ENCODE results near the gene ZNF3.

The ZNF3 gene

DNA sequence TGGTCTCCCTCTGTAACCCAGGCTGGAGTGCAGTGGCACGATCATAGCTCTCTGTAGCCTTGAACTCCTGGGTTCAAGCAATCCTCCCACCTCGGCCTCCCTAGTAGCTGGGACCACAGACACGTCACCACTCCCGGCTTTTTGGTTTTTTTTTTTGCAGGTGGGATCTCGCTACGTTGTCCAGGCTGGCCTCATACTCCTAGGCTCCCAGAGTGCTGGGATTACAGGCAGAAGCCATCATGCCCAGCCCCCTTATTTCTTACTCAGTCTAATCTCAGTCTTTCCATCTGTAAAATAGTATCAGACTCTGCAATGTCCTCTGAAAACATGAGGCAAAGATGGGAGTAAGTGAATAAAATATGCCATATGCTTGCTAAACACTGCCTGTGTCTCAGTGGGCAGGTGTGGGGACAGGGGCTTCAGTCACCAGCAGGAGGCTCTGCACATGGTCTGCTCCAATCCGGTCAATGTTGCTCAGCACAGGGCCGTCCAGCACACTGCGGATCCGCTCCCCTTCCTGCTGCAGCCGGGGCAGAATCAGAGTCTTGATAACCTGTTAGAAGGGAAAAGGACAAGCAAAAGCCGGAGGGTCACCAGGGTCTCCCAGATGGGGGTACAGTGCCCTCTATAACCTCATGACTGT, 28.1 kb upstream of the ZNF3 start:
- no peak for DNase-seq (ENCODE audit: low read depth, low spot score)

DNA sequence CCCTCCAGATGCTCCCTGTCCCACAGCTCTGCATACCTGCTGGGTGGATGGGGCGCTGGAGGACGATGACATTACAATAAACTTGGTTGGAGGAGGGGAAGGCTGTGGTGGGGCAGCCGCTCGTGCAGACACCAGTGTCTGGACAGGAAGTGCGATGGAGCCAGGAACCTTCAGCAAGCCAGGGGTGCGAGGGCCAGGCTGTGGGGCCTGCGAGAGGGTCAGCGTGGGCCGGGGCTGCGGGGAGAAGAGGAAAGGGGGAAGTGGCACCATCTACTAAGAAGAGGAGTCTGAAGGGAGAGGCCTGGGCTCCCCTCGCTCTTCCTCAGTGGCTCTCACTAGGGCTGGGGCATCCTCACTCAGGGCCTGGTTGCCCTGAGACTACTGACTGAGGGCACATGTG, 26.4 kb upstream of the ZNF3 start:
- DNase-seq (ENCODE audit: low read depth, low spot score), result no peak

DNA sequence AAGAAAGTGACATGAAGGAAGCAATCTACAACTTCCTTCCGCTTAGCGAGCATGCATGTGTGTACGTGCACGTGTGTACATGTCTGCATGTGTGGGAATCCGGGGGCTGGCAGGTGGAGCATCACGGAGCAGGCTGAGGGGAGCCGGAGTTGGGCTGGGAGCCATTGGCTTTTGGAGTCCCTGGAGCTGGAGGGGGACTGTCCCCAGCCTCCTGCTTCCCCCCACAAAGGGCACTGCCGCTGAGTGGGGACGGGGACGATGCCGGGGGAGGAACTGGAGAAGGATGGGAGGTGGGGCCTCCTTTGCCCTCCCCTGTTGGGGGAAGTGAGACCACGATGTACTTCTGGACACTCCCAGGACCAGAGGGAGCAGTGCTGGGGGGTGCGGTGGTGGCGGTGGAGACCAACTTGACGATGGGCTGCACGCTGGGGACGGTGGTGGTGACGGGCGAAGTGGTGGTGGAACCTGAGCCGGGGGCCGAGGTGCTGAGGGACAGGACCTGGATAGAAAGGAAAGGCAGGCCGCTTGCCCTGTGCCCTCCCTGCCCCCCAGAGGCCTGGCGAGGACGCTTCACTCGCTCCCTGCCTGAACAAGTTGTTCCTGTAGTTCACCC, 25.7 kb upstream of the ZNF3 start:
- no peak for DNase-seq (ENCODE audit: low read depth, low spot score)

DNA sequence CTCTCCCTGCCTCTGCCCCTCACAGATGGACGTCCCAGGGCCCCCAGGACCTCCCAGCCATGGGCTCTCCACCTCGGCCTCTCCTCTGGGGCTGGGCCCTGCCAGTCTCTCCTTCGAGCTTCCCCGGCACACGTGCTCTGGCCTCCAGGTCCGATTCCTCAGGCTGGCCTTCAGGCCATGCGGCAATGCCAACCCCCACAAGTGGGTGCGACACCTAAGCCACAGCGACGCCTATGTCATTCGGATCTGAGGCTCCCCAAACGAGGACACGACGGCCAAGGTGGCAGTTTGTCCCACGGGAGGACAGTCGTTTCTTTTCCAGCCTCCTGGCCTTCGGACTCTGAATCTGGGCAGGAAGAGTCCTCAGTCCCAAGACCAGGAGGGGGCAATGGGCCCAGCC, 25.1 kb upstream of the ZNF3 start:
- DNase-seq (ENCODE audit: low read depth, low spot score), result no peak

DNA sequence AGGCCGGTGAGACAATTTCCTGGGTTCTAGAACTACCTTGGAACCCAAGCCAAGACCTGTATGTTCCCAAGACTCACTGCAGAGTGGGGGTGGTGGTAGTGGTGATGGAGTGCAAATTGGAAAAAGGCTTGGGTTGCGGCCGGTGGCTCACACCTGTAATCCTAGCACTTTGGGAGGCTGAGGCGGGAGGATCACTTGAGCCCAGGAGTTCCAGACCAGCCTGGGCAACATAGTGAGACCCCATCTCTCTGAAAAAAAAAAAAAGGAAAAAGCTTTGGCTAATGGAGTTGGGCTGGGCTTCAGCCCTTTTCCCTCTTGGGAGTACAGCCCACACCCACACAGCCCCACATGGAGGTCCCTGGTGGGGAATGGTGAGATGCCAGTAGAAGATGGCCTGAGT, 24.0 kb upstream of the ZNF3 start:
- DNase-seq (ENCODE audit: low read depth, low spot score), result no peak

DNA sequence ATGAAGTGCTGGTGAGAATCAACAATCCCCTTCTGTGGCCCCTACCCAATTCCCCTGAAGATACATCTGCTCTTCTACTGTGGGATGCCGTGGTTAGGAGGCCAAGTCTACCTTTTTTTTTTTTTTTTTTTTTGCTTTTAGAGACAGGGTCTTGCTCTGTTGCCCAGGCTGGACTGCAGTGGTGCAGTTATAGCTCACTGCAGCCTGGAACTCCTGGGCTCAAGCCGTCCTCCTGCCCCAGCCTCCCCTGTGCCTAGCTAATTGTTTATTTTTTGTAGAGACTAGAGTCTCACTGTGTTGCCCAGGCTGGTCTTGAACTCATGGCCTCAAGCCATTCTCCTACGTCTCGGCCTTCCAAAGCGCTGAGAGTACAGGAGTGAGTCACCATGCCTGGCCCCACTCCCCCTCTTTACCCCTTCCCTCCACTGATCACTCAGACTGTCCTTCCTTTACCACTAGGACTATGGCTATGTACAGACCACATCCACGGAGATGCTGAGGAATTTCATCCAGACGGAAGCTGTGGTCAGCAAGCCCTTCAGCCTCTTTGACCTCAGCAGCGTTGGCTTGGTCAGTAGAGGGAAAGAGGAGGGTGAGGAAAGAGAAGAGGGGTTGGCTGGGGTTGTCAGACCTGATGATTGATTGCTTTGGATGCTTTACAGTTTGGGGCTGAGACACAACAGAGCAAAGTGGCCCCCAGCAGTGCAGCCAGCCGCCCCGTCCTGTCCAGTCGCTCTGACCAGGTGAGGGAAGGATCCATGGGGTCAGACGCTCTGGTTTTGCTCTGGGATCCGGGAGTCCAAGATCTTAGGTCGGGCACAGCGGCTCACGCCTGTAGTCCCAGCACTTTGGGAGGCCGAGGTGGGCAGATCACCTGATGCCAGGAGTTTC, 21.7 kb upstream of the ZNF3 start:
- DNase-seq (ENCODE audit: low read depth, low spot score), result no peak

DNA sequence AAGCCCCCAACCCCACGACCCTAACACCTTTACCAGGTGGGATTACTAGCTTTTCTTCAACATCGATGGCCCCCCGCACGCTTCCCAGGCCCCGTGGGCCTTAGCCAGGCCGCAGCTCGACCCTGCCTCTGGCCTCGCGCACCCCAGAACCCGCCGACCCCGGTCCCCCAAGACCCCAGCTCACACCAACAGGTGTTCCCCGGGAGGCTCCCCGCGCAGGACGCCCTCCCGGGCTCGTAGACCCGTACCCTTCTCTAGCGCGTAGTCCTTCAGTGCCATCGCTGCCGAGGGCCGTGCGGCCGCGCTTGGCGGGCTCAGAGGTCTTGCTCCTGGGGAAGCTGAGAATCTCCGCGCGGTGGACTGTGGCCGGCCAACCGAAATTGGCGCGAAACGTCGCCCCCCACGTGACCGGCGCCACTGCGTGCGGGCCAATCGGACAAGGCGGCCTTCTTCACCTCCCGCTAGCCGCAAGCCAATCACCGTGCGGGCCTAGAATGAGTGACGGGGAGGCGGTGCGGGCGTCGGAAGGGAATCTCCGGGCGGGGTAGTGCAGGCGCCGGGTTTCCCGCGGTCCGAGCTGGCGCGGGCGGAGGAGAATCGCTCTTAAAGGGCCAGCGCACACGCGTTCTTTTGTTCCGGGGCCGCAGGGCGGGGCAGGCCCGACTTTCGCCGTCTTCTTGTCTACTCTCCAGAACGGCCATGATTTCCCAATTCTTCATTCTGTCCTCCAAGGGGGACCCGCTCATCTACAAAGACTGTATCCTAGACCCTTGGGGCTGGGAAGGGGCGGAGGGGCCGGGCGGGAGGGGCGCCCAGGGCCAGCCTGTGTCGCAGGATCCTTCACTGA, 19.7 kb upstream of the ZNF3 start, which contains the start of the genes AP4M1 and MCM7:
Gene AP4M1 (plus strand): TSS at position 628 of the 847 bp plus-strand sequence. CDS start 72 bp downstream, at position 700.
Gene MCM7 (minus strand): TSS at position 382 of the 847 bp plus-strand sequence. CDS start 103 bp downstream, at position 279.
- peak; percentile 84 for DNase-seq (ENCODE audit: low read depth, low spot score)

DNA sequence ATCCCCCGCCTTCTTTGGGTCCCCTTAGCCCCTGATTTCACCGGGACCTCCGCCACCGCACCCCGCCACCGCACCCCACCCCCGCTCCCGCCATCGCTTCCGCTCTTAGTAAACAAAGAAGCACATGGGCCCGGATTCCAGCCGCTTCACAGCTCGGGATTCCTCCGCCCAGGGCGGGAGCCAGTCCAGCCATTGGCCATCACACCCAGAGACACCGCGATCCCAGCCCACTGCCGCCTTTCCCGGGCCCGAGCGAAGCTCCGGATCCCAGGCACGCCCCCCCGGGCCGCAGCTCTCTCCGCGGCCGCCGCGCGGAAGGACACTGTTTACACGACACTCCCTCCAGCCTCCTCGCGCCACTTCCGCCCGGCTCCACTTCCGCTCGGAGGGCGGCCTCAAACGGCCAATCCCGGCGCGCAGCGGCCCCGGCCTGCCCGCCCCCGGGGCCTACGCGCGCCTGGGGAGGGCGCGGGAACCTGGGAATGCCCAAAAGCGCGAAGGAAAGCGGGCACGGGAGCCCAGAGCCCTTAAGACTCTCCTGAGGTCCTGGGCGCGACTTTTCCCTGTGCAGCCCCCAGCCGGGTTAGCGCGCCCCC, 19.0 kb upstream of the ZNF3 start:
- no peak for DNase-seq (ENCODE audit: low read depth, low spot score)

DNA sequence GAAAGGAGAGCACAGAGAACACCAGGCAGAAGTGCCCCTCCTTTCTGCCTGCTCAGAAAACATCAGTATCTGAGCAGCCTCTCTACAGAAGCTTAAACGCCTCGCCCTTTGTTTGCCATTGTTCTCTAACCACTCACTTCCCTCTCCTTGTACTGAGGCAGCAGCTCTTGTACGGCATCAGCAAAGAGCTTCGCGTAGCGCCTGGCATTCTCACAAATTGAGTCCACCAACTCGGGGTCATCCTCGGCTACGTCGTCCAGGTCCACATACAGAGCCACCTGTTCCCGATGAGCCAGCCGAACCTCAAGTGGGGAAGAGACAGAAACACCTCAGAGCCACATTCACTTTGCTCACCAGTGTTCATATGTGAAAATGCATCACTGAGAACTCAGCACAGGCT, 17.9 kb upstream of the ZNF3 start:
- no peak for DNase-seq (ENCODE audit: low read depth, low spot score)

DNA sequence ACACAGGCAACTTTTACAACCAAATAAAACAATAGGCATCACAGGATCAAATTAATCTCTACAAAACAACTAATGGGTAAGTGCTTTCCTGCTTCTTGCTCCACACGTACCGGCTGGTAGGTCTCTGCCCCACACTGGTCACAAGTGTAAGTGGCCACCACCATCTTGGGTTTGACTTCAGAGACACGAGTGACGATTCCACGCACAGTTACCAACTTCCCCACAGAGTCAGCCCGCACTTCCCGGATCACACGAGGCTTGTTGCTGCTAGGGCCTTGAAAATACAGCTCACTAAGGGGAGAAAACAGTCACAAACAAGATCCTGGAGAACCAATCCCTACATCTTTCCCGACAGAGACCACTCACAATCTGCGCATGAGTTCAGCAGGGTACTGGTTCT, 17.4 kb upstream of the ZNF3 start:
- no peak for DNase-seq (ENCODE audit: low read depth, low spot score)

DNA sequence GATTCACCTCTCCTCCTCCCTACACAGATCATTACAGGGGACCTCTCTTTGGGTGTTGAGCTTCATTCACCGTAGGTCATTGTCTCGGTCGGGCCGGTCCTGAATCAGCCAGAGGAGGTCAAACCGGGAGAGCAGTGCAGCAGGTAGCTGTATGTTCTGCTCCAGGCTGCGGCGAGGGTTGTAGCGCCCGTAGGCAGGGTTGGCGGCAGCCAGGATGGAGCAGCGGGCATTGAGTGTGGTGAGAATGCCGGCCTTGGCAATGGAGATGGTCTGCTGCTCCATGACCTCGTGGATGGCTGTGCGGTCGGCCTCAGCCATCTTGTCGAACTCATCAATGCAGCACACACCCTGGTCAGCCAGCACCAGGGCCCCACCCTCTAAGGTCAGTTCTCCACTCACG, 14.2 kb upstream of the ZNF3 start:
- DNase-seq (ENCODE audit: low read depth, low spot score), result no peak

DNA sequence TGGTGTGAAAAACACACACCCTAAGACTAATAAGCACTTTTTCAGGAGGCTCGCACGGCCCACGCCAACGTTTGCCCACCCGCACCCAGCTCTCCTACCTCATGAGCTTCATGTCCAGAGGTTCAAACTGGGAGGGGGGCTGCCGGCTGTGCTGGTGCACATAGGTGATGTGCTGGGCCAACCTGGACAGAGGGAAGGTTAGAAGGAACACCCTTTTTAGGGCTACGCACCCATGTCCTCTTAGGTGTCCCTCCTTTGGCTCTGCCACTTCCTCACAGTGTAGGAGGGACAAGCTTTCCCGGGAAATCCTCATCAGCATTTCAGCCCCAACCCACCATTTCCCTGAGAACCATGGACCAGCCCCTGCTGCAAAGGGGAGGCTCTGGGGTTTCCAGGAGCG, 13.8 kb upstream of the ZNF3 start:
- no peak for DNase-seq (ENCODE audit: low read depth, low spot score)

DNA sequence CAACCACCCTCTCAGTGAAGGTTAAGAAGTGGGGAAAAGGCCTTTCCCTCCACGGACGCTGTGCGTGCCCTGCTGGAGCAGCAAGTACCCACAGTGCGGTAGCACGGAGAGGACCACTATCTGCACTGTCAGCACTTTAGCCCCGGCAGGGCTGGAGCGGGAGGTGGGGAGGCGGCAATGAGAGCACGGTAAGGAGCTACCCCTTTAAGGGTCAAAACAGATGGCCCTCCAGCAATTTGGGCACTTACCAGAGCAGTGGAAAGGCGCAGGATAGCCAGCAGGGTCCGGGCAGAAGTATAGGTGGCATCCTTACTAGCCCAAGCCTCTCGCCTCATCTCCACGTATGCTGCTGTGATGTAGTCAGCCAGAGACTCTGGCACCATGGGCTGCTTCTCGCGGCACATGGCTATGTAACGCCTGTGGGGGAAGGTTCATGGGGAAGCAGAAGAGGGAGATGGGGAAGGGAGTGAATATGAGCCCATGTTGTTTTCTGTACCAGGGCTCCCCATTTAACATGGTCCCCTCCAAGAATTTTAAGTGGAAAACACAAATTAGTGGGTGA, 12.5 kb upstream of the ZNF3 start:
- DNase-seq (ENCODE audit: low read depth, low spot score), result no peak

DNA sequence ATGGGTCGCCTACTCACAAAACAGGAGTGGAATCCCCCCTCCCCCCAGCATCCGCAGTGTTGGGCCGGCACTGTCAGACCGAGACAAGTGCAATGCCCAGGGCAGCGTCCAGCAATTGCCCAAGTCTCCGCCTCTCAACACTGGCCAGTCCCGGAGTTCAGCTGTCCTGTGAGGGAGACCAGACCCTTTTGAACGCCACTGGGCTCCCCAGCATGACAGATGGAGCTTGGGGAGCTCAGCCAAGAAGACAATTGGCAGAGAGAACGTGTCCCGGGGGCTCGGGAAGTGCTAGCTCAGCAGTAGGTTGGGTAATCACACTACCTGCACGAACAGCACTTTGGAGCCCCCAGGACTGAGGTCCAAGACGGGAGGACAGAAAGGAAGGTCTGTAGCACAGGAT, 12.0 kb upstream of the ZNF3 start:
- DNase-seq (ENCODE audit: low read depth, low spot score), result no peak

DNA sequence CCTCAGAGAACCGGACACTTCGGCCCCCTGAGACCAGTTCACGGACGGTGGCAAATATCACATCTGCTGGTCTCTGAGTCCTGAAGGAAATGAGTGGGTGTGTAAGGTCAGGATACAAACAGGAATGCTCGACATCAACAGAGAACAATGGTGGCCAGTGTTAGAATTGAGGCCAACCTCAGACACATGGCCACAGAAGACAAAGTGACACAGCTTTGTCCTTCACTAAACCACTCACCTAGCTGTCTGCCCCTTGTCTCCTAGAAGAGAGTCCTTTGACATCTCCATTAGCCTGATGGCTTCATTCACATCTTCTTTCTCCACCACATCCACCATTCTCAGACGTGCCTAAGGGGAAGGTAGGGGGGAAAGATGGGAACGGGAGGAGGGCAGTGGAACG, 11.5 kb upstream of the ZNF3 start:
- no peak for DNase-seq (ENCODE audit: low read depth, low spot score)

DNA sequence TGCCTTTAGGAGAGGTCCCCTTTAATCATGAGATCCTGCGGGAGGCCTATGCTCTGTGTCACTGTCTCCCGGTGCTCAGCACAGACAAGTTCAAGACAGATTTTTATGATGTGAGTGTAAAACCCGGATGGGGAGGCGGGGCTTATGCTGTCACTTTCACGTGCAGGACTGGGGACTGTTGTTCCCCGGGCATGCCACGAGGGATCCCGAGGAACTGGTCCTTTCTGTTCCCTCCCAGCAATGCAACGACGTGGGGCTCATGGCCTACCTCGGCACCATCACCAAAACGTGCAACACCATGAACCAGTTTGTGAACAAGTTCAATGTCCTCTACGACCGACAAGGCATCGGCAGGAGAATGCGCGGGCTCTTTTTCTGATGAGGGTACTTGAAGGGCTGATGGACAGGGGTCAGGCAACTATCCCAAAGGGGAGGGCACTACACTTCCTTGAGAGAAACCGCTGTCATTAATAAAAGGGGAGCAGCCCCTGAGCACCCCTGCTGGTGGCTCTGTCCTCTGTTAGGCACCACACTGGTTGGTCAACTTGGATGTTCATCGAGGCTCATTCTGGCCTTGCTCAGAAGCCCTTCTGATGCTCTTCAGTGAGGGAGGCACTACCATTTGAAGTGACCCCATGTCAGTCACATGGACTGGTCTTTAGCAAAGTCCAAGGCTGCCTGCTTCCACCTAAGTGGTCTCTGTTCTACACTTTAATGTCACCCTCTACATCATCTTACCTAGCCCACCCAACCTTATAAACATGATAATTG, 10.1 kb upstream of the ZNF3 start:
- DNase-seq (ENCODE audit: low read depth, low spot score), result no peak

DNA sequence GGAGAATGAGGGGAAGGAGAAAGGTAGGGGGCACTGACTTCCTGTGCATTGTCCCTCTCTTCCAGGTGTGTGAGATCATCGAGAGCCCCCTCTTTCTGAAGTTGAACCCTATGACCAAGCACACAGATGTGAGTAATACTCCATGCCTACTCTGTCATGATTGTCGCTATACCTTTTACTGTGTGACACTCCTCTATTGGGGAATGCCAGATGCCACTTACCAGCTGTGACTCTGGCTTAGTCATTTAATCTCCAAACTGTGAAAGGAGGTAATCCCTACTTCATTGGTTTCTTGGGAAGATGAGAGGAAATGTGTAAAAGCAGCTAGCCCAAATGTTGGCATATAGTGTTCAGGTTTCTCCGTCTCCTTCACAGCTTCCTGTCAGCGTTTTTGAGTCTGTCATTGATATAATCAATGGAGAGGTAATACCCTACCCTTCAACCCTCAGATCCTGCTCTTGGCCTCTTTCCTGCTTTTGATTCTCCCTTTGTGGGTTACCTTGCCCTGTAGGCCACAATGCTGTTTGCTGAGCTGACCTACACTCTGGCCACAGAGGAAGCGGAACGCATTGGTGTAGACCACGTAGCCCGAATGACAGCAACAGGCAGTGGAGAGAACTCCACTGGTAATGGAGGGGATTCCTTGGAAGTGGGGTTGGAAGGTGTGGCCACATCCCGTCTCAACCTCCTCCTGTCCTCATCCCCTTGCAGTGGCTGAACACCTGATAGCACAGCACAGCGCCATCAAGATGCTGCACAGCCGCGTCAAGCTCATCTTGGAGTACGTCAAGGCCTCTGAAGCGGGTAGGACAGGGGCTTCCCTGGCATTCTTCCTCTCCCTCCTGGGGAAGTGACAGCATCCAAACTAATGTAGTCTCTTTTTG, 9.2 kb upstream of the ZNF3 start:
- no peak for DNase-seq (ENCODE audit: low read depth, low spot score)

DNA sequence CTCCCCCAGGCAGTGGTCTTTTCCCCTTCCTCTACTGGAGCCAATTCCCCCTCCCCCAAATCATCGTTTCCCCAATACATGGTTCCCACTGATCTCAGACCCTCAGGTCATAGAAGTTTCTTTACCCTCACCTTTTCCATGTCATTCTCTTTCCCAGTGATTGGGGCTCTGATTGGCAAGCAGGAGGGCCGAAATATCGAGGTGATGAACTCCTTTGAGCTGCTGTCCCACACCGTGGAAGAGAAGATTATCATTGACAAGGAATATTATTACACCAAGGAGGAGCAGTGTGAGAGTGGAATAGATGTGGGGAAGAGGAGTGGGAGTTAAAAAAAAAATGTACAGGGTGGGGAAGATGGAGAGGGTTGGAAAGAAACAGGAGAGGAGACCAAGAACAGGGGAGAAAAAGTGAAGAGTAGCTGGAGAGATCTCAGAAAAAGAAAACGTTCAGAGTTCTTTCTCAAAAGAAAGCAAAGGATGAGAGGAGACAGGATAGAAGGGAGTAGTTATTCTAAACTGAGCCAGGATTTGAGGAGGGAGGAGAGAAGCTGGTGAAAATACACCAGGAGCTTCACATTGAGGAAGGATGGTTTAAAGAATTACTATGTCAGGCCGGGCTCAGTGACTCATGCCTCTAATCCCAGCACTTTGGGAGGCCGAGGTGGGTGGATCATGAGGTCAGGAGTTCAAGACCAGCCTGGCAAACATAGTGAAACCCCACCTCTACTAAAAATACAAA, 8.1 kb upstream of the ZNF3 start:
- DNase-seq (ENCODE audit: low read depth, low spot score), result no peak

Data from iPS DF 19.7 (cell line).